ENCODE measurements around the gene CSF3R. TPM values are rescaled to one million over a fixed set of nuclear protein-coding genes. Genes with fewer than 3 reads are reported as not detected.

Gene CSF3R
- total and polyA plus RNA-seq, 2 donors (not counting 1 experiment from before 2014, with no cell fraction given), result 0.30 to 6.3 TPM

- intact Hi-C loops (cut with micrococcal nuclease), result no loop called here
- Histone ChIP-seq H3K4me2 (replicated peaks; ENCODE audit: low read depth, low read length, poor library complexity, severe bottlenecking) (no peak overlapping the region), H3K27ac (ENCODE audit: low read length in 2 of 2) (no peak overlapping the region), H3K27me3 (replicated peaks in 1 of 4; ENCODE audit: control extremely low read depth in 1 of 4, control insufficient read depth in 3 of 4, insufficient read depth in 4 of 4, low read length in 3 of 4) (peaks cover 0 to 3% (median 0%) of the 10 kb centered on the region in 4 experiments), H4K20me1 (ENCODE audit: control insufficient read depth, insufficient read depth, low read length, poor library complexity, severe bottlenecking) (no peaks in the 10 kb centered on the region), H3K4me1 (ENCODE audit: control insufficient read depth in 2 of 2, insufficient read depth in 2 of 2, low read length in 2 of 2) (no peaks in the 10 kb centered on the region), H3K79me2 (ENCODE audit: control insufficient read depth, insufficient read depth, low read length) (no peaks in the 10 kb centered on the region), H3K4me3 (ENCODE audit: control extremely low read depth in 1 of 5, extremely low read depth in 1 of 5, insufficient read depth in 1 of 5, low read depth in 2 of 5, low read length in 4 of 5) (no peak overlapping the region), H3K36me3 (replicated peaks in 1 of 2; ENCODE audit: control extremely low read depth in 1 of 2, control insufficient read depth in 1 of 2, extremely low read depth in 1 of 2, insufficient read depth in 2 of 2, low read length in 1 of 2) (no peaks in the 10 kb centered on the region), H3K9ac (ENCODE audit: low read length) (no peak overlapping the region), H2AFZ (ENCODE audit: insufficient read depth, low read depth, low read length, poor library complexity, severe bottlenecking) (no peak overlapping the region), H3K9me3 (ENCODE audit: control extremely low read depth in 1 of 3, control insufficient read depth in 2 of 3, insufficient read depth in 1 of 3, low read length in 2 of 3) (no peaks in the 10 kb centered on the region)
- WGBS (ENCODE audit: insufficient coverage), result 100% methylated on average over 1 of the region's 3 CpGs
- no peaks in the 10 kb centered on the region for H3K27me3 Mint-ChIP-seq
- ChIA-PET CTCF (no interaction called here), POLR2A (no interaction called here)
- no peak overlapping the region for H3K27ac Mint-ChIP-seq
- no peak overlapping the region for H3K4me3 Mint-ChIP-seq
- no peak for TF ChIP-seq EZH2 (IDR thresholded peaks at IDR 0.05; ENCODE audit: borderline replicate concordance, insufficient read depth, low read depth, low read length, poor library complexity, severe bottlenecking)
- TF ChIP-seq CTCF (IDR thresholded peaks at IDR 0.05), result no peak
- DNase-seq (no peak), ATAC-seq (ENCODE audit: low read depth) (no peak)
- H3K9me3 Mint-ChIP-seq (ENCODE audit: insufficient read depth), result no peaks in the 10 kb centered on the region
- no peaks in the 10 kb centered on the region for H3K4me1 Mint-ChIP-seq
These were observed 42.7 kb downstream of the CSF3R start for GRCh38 chr1:36440044-36440443.

- Histone ChIP-seq H4K20me1 (ENCODE audit: control insufficient read depth, insufficient read depth, low read length, poor library complexity, severe bottlenecking) (no peaks in the 10 kb centered on the region), H3K27me3 (replicated peaks in 1 of 4; ENCODE audit: control extremely low read depth in 1 of 4, control insufficient read depth in 3 of 4, insufficient read depth in 4 of 4, low read length in 3 of 4) (peaks cover 0 to 3% (median 0%) of the 10 kb centered on the region in 4 experiments), H3K79me2 (ENCODE audit: control insufficient read depth, insufficient read depth, low read length) (no peaks in the 10 kb centered on the region), H3K36me3 (replicated peaks in 1 of 2; ENCODE audit: control extremely low read depth in 1 of 2, control insufficient read depth in 1 of 2, extremely low read depth in 1 of 2, insufficient read depth in 2 of 2, low read length in 1 of 2) (no peaks in the 10 kb centered on the region), H3K27ac (ENCODE audit: low read length in 2 of 2) (no peak overlapping the region), H3K4me2 (replicated peaks; ENCODE audit: low read depth, low read length, poor library complexity, severe bottlenecking) (no peak overlapping the region), H2AFZ (ENCODE audit: insufficient read depth, low read depth, low read length, poor library complexity, severe bottlenecking) (no peak overlapping the region), H3K9ac (ENCODE audit: low read length) (no peak overlapping the region), H3K4me3 (ENCODE audit: control extremely low read depth in 1 of 5, extremely low read depth in 1 of 5, insufficient read depth in 1 of 5, low read depth in 2 of 5, low read length in 4 of 5) (no peak overlapping the region), H3K9me3 (ENCODE audit: control extremely low read depth in 1 of 3, control insufficient read depth in 2 of 3, insufficient read depth in 1 of 3, low read length in 2 of 3) (no peaks in the 10 kb centered on the region), H3K4me1 (ENCODE audit: control insufficient read depth in 2 of 2, insufficient read depth in 2 of 2, low read length in 2 of 2) (no peaks in the 10 kb centered on the region)
- ATAC-seq (ENCODE audit: low read depth), result no peak
- WGBS (ENCODE audit: insufficient coverage), result 91% methylated on average over 3 of the region's 4 CpGs
- ChIA-PET POLR2A (interaction anchor here (0.6 kb wide), 1 partner anchor 23 kb away, joined by 5 read pairs; no protein-coding TSS in a partner anchor), CTCF (no interaction called here)
- Mint-ChIP-seq H3K4me3 (no peak overlapping the region), H3K27me3 (no peaks in the 10 kb centered on the region), H3K9me3 (ENCODE audit: insufficient read depth) (no peaks in the 10 kb centered on the region), H3K4me1 (no peaks in the 10 kb centered on the region), H3K27ac (no peak overlapping the region)
- TF ChIP-seq EZH2 (IDR thresholded peaks at IDR 0.05; ENCODE audit: borderline replicate concordance, insufficient read depth, low read depth, low read length, poor library complexity, severe bottlenecking), result no peak
- no peak for TF ChIP-seq CTCF (IDR thresholded peaks at IDR 0.05)
- no peak for DNase-seq
- intact Hi-C loops (cut with micrococcal nuclease), result no loop called here
These were observed 44.0 kb downstream of the CSF3R start for GRCh38 chr1:36438715-36439114.
